GM18867 (cell line): Measurements from ENCODE around the gene IP6K3.

ENCODE experiments used
- ATAC-seq: cut with Tn5 transposase; IDR thresholded peaks from one replicate; pipeline ENCODE4 v1.9.1; 2021; ENCODE audit warnings: mild to moderate bottlenecking, moderate library complexity; ENCODE audit not compliant: unreplicated experiment

Gene IP6K3

GRCh38 chr6:33692078-33692759 lies 54.5 kb downstream of the IP6K3 start:
- ATAC-seq, result no peak

DNA sequence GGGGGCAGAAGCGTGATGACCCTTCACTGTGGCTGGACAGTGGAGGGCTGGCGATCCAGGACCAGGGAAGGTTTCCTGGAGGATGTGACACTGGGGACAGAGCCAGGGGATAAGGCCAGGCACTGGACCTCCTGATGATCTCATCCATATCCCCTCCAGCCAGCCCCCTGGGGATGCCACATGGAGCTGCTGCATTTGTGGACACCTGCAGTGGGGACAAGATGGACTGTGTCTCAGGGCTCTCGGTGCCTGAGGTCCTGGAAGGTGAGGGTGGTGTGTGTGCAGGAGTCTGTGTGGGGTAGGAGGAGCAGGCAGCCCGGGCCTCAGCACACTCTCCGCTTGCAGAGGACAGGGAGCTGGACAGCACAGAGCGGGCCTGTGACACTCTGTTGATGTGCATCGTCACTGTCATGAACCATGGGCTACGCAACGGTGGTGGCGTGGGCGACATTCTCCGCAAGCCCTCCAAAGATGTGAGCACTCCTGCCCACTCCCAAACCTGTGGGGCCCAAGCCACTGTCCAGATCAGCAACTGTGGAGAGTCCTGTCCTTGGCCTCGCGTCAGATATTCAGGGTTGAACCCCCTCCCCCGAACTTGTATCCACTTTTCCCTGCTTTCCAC lies 55.1 kb downstream of the IP6K3 start:
- no peak for ATAC-seq

- ATAC-seq, result no peak
These were observed 55.9 kb downstream of the IP6K3 start for GRCh38 chr6:33690766-33691165.

GRCh38 chr6:33689879-33690278 lies 56.8 kb downstream of the IP6K3 start:
- ATAC-seq, result no peak

- no peak for ATAC-seq
These were observed 57.6 kb downstream of the IP6K3 start for GRCh38 chr6:33689148-33689494.

DNA sequence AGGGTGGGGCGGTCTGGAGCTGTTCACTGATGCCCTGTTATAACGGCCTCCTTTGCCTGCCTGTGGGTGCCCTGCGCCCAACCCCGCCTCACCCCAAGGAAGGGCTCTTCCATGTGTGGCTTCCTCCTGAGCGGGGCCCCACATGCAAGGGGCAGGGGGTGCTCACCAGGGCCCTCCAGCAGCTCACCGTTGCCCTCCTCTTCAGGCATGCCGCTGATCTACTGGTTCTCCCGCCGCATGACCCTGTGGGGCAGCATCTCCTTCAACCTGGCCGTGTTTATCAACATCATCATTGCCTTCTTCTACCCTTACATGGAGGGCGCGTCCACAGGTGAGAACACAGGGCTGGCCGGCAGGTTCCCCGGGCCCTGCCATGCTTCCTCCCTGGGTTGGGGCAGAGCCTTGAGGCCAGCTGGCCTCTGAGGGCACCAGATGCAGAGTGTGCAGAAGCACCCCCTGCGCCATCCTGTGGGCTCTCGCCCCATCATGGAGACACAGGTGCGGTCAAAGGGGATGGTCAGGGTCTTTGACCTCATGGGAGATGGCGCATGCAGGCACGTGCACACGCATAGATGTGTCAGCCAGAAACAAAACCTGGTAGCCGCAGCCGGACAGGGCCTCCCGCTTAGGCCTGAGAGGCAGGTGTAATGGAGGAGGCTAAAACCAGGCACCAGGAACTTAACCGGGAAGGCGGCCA lies 58.1 kb downstream of the IP6K3 start:
- ATAC-seq, result no peak

- no peak for ATAC-seq
These were observed 58.7 kb downstream of the IP6K3 start for GRCh38 chr6:33688006-33688405.

- no peak for ATAC-seq
These were observed 59.4 kb downstream of the IP6K3 start for GRCh38 chr6:33686981-33687975.

DNA sequence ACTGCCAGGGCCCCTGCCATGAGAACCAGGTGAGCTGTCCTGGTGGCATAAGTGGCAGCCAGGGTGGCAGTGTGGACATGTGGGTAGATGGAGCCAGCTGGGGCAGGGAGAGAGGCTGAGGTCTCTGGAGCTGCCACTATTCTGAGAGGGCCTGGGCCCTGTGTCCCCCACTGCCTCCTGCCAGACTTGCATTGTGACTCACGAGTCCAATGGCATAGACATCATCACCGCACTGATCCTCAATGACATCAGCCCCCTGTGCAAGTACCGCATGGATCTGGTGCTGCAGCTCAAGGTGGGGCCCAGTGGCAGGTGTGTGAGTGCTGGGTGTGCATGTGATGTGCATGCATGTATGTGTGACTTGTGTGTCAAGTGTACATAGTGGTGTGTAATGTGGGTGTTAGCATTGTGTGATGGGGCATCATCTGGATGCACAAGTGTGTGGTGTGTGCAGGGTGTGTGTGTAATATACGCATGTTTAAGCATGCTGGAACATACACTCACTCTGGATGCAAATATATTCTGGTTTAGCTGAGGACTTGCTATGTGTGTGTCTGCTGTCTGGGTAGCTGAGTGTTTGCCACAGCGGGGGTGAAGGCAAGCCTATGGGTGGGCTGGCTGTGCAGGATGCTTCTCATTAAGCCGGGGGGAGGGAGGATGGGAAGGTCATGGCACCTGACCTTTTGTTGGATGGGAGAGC lies 60.3 kb downstream of the IP6K3 start:
- ATAC-seq, result no peak

GRCh38 chr6:33685411-33686224 lies 61.1 kb downstream of the IP6K3 start:
- no peak for ATAC-seq

DNA sequence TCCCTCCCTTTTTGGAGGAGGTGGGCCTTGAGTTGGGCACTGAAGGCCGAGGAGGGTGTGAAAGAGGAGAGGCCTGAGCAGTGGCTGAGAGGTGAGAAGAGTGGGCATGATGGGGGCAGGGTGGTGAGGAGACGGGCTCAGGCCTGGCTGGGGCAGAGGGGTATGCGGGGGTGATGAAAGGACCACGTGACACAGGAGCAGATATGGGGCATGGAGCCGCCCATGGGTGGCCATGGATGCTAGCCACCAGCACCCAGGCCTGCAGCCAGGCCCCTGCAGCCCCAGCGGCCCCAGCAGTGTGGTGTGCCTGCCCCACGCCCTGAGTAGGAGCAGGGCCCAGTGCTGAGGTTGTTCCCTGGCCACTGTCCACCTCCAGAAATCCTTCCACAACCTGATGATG lies 61.7 kb downstream of the IP6K3 start:
- ATAC-seq, result no peak

DNA sequence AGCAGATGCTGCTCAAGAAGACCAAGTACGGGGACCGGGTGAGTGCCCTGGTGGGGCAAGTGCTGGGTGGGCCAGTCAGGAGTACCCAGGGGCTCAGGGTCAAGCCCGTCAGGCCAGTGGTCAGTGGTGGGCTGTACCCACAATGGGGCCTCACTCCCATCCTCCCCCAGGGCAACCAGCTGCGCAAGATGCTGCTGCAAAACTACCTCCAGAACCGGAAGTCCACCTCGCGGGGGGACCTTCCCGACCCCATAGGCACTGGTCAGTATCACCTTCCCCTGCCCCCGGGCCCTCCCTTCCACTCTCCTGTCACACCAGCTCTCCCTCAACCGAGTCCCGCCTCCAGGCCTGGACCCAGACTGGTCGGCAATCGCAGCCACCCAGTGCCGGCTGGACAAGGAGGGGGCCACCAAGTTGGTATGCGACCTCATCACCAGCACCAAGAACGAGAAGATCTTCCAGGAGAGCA lies 62.2 kb downstream of the IP6K3 start:
- no peak for ATAC-seq

DNA sequence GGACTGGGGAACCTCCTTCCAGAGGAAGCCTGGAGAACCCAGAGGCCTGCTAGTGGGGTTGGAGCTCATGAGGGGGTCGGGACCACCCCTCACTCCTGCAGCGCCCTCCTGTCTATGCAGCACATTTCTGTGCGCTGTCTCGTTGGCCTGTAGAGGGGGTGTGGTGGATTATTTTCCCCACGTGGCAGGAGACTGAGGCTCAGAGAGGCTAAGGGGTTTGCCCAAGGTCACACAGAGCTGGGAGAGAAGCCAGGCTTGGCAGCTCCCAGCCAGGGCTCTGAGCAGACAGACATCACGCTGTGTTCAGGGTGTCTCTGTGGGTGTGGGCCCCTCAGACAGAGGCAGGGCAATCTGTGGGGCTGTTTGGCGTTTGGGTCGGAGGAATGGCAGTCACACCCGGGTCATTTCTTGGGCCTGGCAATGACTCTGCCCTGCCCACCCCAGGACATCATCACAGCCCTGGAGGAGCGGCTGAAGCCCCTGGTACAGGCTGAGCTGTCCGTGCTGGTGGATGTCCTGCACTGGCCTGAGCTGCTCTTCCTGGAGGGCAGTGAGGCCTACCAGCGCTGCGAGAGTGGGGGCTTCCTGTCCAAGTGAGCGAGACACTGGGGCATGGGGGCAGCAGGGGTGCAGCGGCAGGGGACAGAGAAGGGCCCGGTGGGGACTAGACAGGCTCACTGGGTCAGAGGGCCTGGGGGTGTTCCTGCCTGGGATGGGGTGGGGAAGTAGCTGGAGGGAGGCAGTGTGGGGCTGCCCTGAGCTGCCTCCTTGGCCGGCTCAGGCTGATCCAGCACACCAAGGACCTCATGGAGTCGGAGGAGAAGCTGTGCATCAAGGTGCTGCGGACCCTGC lies 62.9 kb downstream of the IP6K3 start:
- ATAC-seq, result no peak

- ATAC-seq, result no peak
These were observed 63.6 kb downstream of the IP6K3 start for GRCh38 chr6:33683051-33683571.

- ATAC-seq, result no peak
These were observed 64.4 kb downstream of the IP6K3 start for GRCh38 chr6:33682341-33682740.

- no peak for ATAC-seq
These were observed 66.9 kb downstream of the IP6K3 start for GRCh38 chr6:33679761-33680160.

- ATAC-seq, result no peak
These were observed 67.7 kb downstream of the IP6K3 start for GRCh38 chr6:33678932-33679490.
